ENCODE results near the gene KCNAB2.

KCNAB2 gene

GRCh38 chr1:6080469-6080868 is 34.8 kb downstream of the KCNAB2 start:
- H3K4me1 ChIP-seq (ENCODE audit: control insufficient read depth in 2 of 2, insufficient read depth in 2 of 2, low read length in 2 of 2), result peaks cover 4 to 5% of the 10 kb centered on the region in 2 donors
- no peak overlapping the region for H3K27ac ChIP-seq (ENCODE audit: low read depth in 2 of 2, low read length in 2 of 2)
- no peak overlapping the region for H3K9ac ChIP-seq (ENCODE audit: low read depth in 1 of 2, low read length in 2 of 2)
- no peak overlapping the region for H3K4me3 ChIP-seq (ENCODE audit: low read length in 2 of 2)
- no peaks in the 10 kb centered on the region for H3K9me3 ChIP-seq (ENCODE audit: control insufficient read depth in 2 of 2, low read length in 2 of 2)
- H3K36me3 ChIP-seq (ENCODE audit: control insufficient read depth in 2 of 2, insufficient read depth in 2 of 2, low read length in 2 of 2), result no peaks in the 10 kb centered on the region
- no peaks in the 10 kb centered on the region for H3K27me3 ChIP-seq (ENCODE audit: control insufficient read depth in 2 of 2, insufficient read depth in 2 of 2, low read length in 2 of 2)

- Histone ChIP-seq H3K9me3 (ENCODE audit: control insufficient read depth in 2 of 2, low read length in 2 of 2) (no peaks in the 10 kb centered on the region), H3K27me3 (ENCODE audit: control insufficient read depth in 2 of 2, insufficient read depth in 2 of 2, low read length in 2 of 2) (no peaks in the 10 kb centered on the region), H3K36me3 (ENCODE audit: control insufficient read depth in 2 of 2, insufficient read depth in 2 of 2, low read length in 2 of 2) (no peaks in the 10 kb centered on the region), H3K4me1 (ENCODE audit: control insufficient read depth in 2 of 2, insufficient read depth in 2 of 2, low read length in 2 of 2) (peaks cover 4 to 5% of the 10 kb centered on the region in 2 donors), H3K27ac (ENCODE audit: low read depth in 2 of 2, low read length in 2 of 2) (no peak overlapping the region), H3K9ac (ENCODE audit: low read depth in 1 of 2, low read length in 2 of 2) (no peak overlapping the region), H3K4me3 (ENCODE audit: low read length in 2 of 2) (no peak overlapping the region)
Measured at GRCh38 chr1:6081901-6082300, 36.2 kb downstream of the KCNAB2 start.

- Histone ChIP-seq H3K9ac (ENCODE audit: low read depth in 1 of 2, low read length in 2 of 2) (no peak overlapping the region), H3K36me3 (ENCODE audit: control insufficient read depth in 2 of 2, insufficient read depth in 2 of 2, low read length in 2 of 2) (no peaks in the 10 kb centered on the region), H3K9me3 (ENCODE audit: control insufficient read depth in 2 of 2, low read length in 2 of 2) (no peaks in the 10 kb centered on the region), H3K4me3 (ENCODE audit: low read length in 2 of 2) (no peak overlapping the region), H3K4me1 (ENCODE audit: control insufficient read depth in 2 of 2, insufficient read depth in 2 of 2, low read length in 2 of 2) (peaks cover 4 to 5% of the 10 kb centered on the region in 2 donors), H3K27me3 (ENCODE audit: control insufficient read depth in 2 of 2, insufficient read depth in 2 of 2, low read length in 2 of 2) (no peaks in the 10 kb centered on the region), H3K27ac (ENCODE audit: low read depth in 2 of 2, low read length in 2 of 2) (no peak overlapping the region)
Measured at GRCh38 chr1:6082430-6082971, 36.8 kb downstream of the KCNAB2 start.

- Histone ChIP-seq H3K36me3 (ENCODE audit: control insufficient read depth in 2 of 2, insufficient read depth in 2 of 2, low read length in 2 of 2) (no peaks in the 10 kb centered on the region), H3K4me3 (ENCODE audit: low read length in 2 of 2) (no peak overlapping the region), H3K27ac (ENCODE audit: low read depth in 2 of 2, low read length in 2 of 2) (peak overlapping the region; percentile 9 to 29), H3K9ac (ENCODE audit: low read depth in 1 of 2, low read length in 2 of 2) (no peak overlapping the region), H3K4me1 (ENCODE audit: control insufficient read depth in 2 of 2, insufficient read depth in 2 of 2, low read length in 2 of 2) (peaks cover 4 to 5% of the 10 kb centered on the region in 2 donors), H3K9me3 (ENCODE audit: control insufficient read depth in 2 of 2, low read length in 2 of 2) (no peaks in the 10 kb centered on the region), H3K27me3 (ENCODE audit: control insufficient read depth in 2 of 2, insufficient read depth in 2 of 2, low read length in 2 of 2) (no peaks in the 10 kb centered on the region)
Measured at GRCh38 chr1:6083385-6083784, 37.7 kb downstream of the KCNAB2 start.

GRCh38 chr1:6083801-6084446 is 38.2 kb downstream of the KCNAB2 start:
- H3K27me3 ChIP-seq (ENCODE audit: control insufficient read depth in 2 of 2, insufficient read depth in 2 of 2, low read length in 2 of 2), result no peaks in the 10 kb centered on the region
- H3K27ac ChIP-seq (ENCODE audit: low read depth in 2 of 2, low read length in 2 of 2), result peak overlapping the region; percentile 9 to 29
- no peaks in the 10 kb centered on the region for H3K36me3 ChIP-seq (ENCODE audit: control insufficient read depth in 2 of 2, insufficient read depth in 2 of 2, low read length in 2 of 2)
- H3K9ac ChIP-seq (ENCODE audit: low read depth in 1 of 2, low read length in 2 of 2), result no peak overlapping the region
- H3K9me3 ChIP-seq (ENCODE audit: control insufficient read depth in 2 of 2, low read length in 2 of 2), result no peaks in the 10 kb centered on the region
- no peak overlapping the region for H3K4me3 ChIP-seq (ENCODE audit: low read length in 2 of 2)
- H3K4me1 ChIP-seq (ENCODE audit: control insufficient read depth in 2 of 2, insufficient read depth in 2 of 2, low read length in 2 of 2), result peaks cover 4 to 5% of the 10 kb centered on the region in 2 donors

GRCh38 chr1:6084781-6085495 is 39.2 kb downstream of the KCNAB2 start:
- Histone ChIP-seq H3K9me3 (ENCODE audit: control insufficient read depth in 2 of 2, low read length in 2 of 2) (no peaks in the 10 kb centered on the region), H3K27ac (ENCODE audit: low read depth in 2 of 2, low read length in 2 of 2) (no peak overlapping the region), H3K4me3 (ENCODE audit: low read length in 2 of 2) (no peak overlapping the region), H3K4me1 (ENCODE audit: control insufficient read depth in 2 of 2, insufficient read depth in 2 of 2, low read length in 2 of 2) (peaks cover 4 to 5% of the 10 kb centered on the region in 2 donors), H3K9ac (ENCODE audit: low read depth in 1 of 2, low read length in 2 of 2) (no peak overlapping the region), H3K36me3 (ENCODE audit: control insufficient read depth in 2 of 2, insufficient read depth in 2 of 2, low read length in 2 of 2) (no peaks in the 10 kb centered on the region), H3K27me3 (ENCODE audit: control insufficient read depth in 2 of 2, insufficient read depth in 2 of 2, low read length in 2 of 2) (no peaks in the 10 kb centered on the region)

GRCh38 chr1:6085666-6086065 is 40.0 kb downstream of the KCNAB2 start:
- no peak overlapping the region for H3K27ac ChIP-seq (ENCODE audit: low read depth in 2 of 2, low read length in 2 of 2)
- no peaks in the 10 kb centered on the region for H3K36me3 ChIP-seq (ENCODE audit: control insufficient read depth in 2 of 2, insufficient read depth in 2 of 2, low read length in 2 of 2)
- H3K27me3 ChIP-seq (ENCODE audit: control insufficient read depth in 2 of 2, insufficient read depth in 2 of 2, low read length in 2 of 2), result no peaks in the 10 kb centered on the region
- H3K9me3 ChIP-seq (ENCODE audit: control insufficient read depth in 2 of 2, low read length in 2 of 2), result no peaks in the 10 kb centered on the region
- H3K9ac ChIP-seq (ENCODE audit: low read depth in 1 of 2, low read length in 2 of 2), result no peak overlapping the region
- H3K4me3 ChIP-seq (ENCODE audit: low read length in 2 of 2), result no peak overlapping the region
- peaks cover 4 to 5% of the 10 kb centered on the region in 2 donors for H3K4me1 ChIP-seq (ENCODE audit: control insufficient read depth in 2 of 2, insufficient read depth in 2 of 2, low read length in 2 of 2)

GRCh38 chr1:6086358-6086757 is 40.7 kb downstream of the KCNAB2 start:
- no peaks in the 10 kb centered on the region for H3K36me3 ChIP-seq (ENCODE audit: control insufficient read depth in 2 of 2, insufficient read depth in 2 of 2, low read length in 2 of 2)
- H3K4me1 ChIP-seq (ENCODE audit: control insufficient read depth in 2 of 2, insufficient read depth in 2 of 2, low read length in 2 of 2), result peaks cover 4 to 5% of the 10 kb centered on the region in 2 donors
- H3K9ac ChIP-seq (ENCODE audit: low read depth in 1 of 2, low read length in 2 of 2), result no peak overlapping the region
- no peaks in the 10 kb centered on the region for H3K9me3 ChIP-seq (ENCODE audit: control insufficient read depth in 2 of 2, low read length in 2 of 2)
- no peaks in the 10 kb centered on the region for H3K27me3 ChIP-seq (ENCODE audit: control insufficient read depth in 2 of 2, insufficient read depth in 2 of 2, low read length in 2 of 2)
- no peak overlapping the region for H3K4me3 ChIP-seq (ENCODE audit: low read length in 2 of 2)
- no peak overlapping the region for H3K27ac ChIP-seq (ENCODE audit: low read depth in 2 of 2, low read length in 2 of 2)

GRCh38 chr1:6086762-6087376 is 41.2 kb downstream of the KCNAB2 start:
- no peaks in the 10 kb centered on the region for H3K9me3 ChIP-seq (ENCODE audit: control insufficient read depth in 2 of 2, low read length in 2 of 2)
- H3K4me3 ChIP-seq (ENCODE audit: low read length in 2 of 2), result no peak overlapping the region
- peaks cover 4 to 5% of the 10 kb centered on the region in 2 donors for H3K4me1 ChIP-seq (ENCODE audit: control insufficient read depth in 2 of 2, insufficient read depth in 2 of 2, low read length in 2 of 2)
- H3K27ac ChIP-seq (ENCODE audit: low read depth in 2 of 2, low read length in 2 of 2), result no peak overlapping the region
- no peaks in the 10 kb centered on the region for H3K36me3 ChIP-seq (ENCODE audit: control insufficient read depth in 2 of 2, insufficient read depth in 2 of 2, low read length in 2 of 2)
- H3K9ac ChIP-seq (ENCODE audit: low read depth in 1 of 2, low read length in 2 of 2), result no peak overlapping the region
- H3K27me3 ChIP-seq (ENCODE audit: control insufficient read depth in 2 of 2, insufficient read depth in 2 of 2, low read length in 2 of 2), result no peaks in the 10 kb centered on the region

GRCh38 chr1:6087377-6087772 is 41.7 kb downstream of the KCNAB2 start:
- Histone ChIP-seq H3K27ac (ENCODE audit: low read depth in 2 of 2, low read length in 2 of 2) (no peak overlapping the region), H3K9me3 (ENCODE audit: control insufficient read depth in 2 of 2, low read length in 2 of 2) (no peaks in the 10 kb centered on the region), H3K4me1 (ENCODE audit: control insufficient read depth in 2 of 2, insufficient read depth in 2 of 2, low read length in 2 of 2) (peaks cover 0 to 5% of the 10 kb centered on the region in 2 donors), H3K4me3 (ENCODE audit: low read length in 2 of 2) (no peak overlapping the region), H3K36me3 (ENCODE audit: control insufficient read depth in 2 of 2, insufficient read depth in 2 of 2, low read length in 2 of 2) (no peaks in the 10 kb centered on the region), H3K27me3 (ENCODE audit: control insufficient read depth in 2 of 2, insufficient read depth in 2 of 2, low read length in 2 of 2) (no peaks in the 10 kb centered on the region), H3K9ac (ENCODE audit: low read depth in 1 of 2, low read length in 2 of 2) (no peak overlapping the region)

Data from mucosa of rectum (tissue), 2 donors.